PC-3 (cell line): ENCODE results near the gene SV2C. TPM values are rescaled to one million over a fixed set of nuclear protein-coding genes. Genes with fewer than 3 reads are reported as not detected.
A peak's percentile ranks its signal among the peaks of the same experiment; 100 is the strongest.

Experiments used
- ATAC-seq: fragments of 200-7000 bp; cut with Tn5 transposase; 2 replicates; pipeline ENCODE4 v1.9.1; 2020; ENCODE audit warnings: mild to moderate bottlenecking, moderate library complexity
- BruUV-seq: library from RNA; stranded (reverse); fragments of 400-500 nt; replicated peaks from 2 replicates; lab custom pipeline; 2021; lab: Mats Ljungman, UMichigan
- CTCF ChIA-PET: fragments of 300-600 bp; sonication (Branson Sonifier 250); formaldehyde crosslinking; loops from one replicate; lab custom pipeline; 2022; ENCODE audit warnings: antibody characterized with exemption; lab: Charles Lee
- POLR2A ChIA-PET: fragments of 300-600 bp; sonication (Branson Sonifier 250); formaldehyde crosslinking; loops from one replicate; lab custom pipeline; 2022; ENCODE audit warnings: antibody characterized with exemption; ENCODE audit not compliant: unreplicated experiment; lab: Charles Lee
- DNase-seq: peaks from one replicate; pipeline ENCODE4 v3.0.0-alpha.2; 2015
- H2AFZ ChIP-seq: fragments of 300-600 bp; sonication (generic); 2 replicates; pipeline ENCODE4 v1.6.0; 2016; ENCODE audit warnings: antibody characterized with exemption, low read length
- H3F3A ChIP-seq: fragments of 300-600 bp; sonication (generic); one replicate; pipeline ENCODE4 v1.6.0; 2017; ENCODE audit warnings: antibody characterized with exemption, low read length, control low read depth, mild to moderate bottlenecking; ENCODE audit not compliant: unreplicated experiment
- H3K27ac ChIP-seq: fragments of 300-600 bp; sonication (generic); 2 replicates; pipeline ENCODE4 v1.5.1; 2016; ENCODE audit warnings: mild to moderate bottlenecking, low read length
- H3K27me3 ChIP-seq: fragments of 300-600 bp; sonication (generic); 2 replicates; pipeline ENCODE4 v1.6.1; 2016; ENCODE audit warnings: low read length, mixed read lengths
- H3K36me3 ChIP-seq: fragments of 300-600 bp; sonication (generic); 2 replicates; pipeline ENCODE4 v1.6.1; 2016; ENCODE audit warnings: low read depth, mixed run types, low read length, mixed read lengths
- H3K4me1 ChIP-seq: fragments of 300-600 bp; sonication (generic); 2 replicates; pipeline ENCODE4 v1.5.1; 2016; ENCODE audit warnings: low read length; ENCODE audit not compliant: insufficient read depth
- H3K4me2 ChIP-seq: fragments of 300-600 bp; sonication (generic); 2 replicates; pipeline ENCODE4 v1.6.0; 2016; ENCODE audit warnings: low read length
- H3K4me3 ChIP-seq: fragments of 300-600 bp; sonication (generic); 2 replicates; pipeline ENCODE4 v1.5.1; 2016; ENCODE audit warnings: mild to moderate bottlenecking, low read length, mixed read lengths
- H3K79me2 ChIP-seq: fragments of 300-600 bp; sonication (generic); 2 replicates; pipeline ENCODE4 v1.6.1; 2017; ENCODE audit warnings: low read length, mixed read lengths
- H3K9ac ChIP-seq: fragments of 300-600 bp; sonication (generic); 2 replicates; pipeline ENCODE4 v1.6.0; 2016; ENCODE audit warnings: mild to moderate bottlenecking, low read length
- H3K9me2 ChIP-seq: fragments of 300-600 bp; sonication (generic); replicated peaks from 2 replicates; pipeline ENCODE4 v1.6.1; 2016; ENCODE audit warnings: mixed run types, low read length, mixed read lengths
- H3K9me3 ChIP-seq: fragments of 300-600 bp; sonication (generic); 2 replicates; pipeline ENCODE4 v1.6.1; 2016; ENCODE audit warnings: low read length, mixed read lengths
- H4K20me1 ChIP-seq: fragments of 300-600 bp; sonication (generic); 2 replicates; pipeline ENCODE4 v1.6.1; 2016; ENCODE audit warnings: low read length, mixed read lengths
- CTCF ChIP-seq: fragments of 300-600 bp; sonication (generic); conservative IDR thresholded peaks from 2 replicates; pipeline ENCODE4 v1.5.1; 2017; ENCODE audit warnings: antibody characterized with exemption, low read depth, mild to moderate bottlenecking, low read length
- EZH2 ChIP-seq: fragments of 300-600 bp; sonication (generic); IDR thresholded peaks from one replicate; pipeline ENCODE4 v1.6.1; 2017; ENCODE audit warnings: antibody characterized with exemption, mild to moderate bottlenecking, low read length; ENCODE audit not compliant: unreplicated experiment
- EZH2phosphoT487 ChIP-seq: fragments of 300-600 bp; sonication (generic); IDR thresholded peaks from 2 replicates; pipeline ENCODE4 v1.6.1; 2018; ENCODE audit warnings: mild to moderate bottlenecking, antibody characterized with exemption, low read length, borderline replicate concordance
- intact Hi-C: fragments of 100-400 bp; cut with micrococcal nuclease; formaldehyde crosslinking; loops from 2 replicates; pipeline ENCODE4 v1.9.0; 2023
- total RNA-seq: library from RNA; depleted of rRNA; stranded (reverse); fragments of >200 nt; gene quantifications from 2 replicates; pipeline ENCODE4 v1.2.3, GENCODE V29; 2014

SV2C gene
- total RNA-seq, 1 experiment from 2014 or later: not detected

DNA sequence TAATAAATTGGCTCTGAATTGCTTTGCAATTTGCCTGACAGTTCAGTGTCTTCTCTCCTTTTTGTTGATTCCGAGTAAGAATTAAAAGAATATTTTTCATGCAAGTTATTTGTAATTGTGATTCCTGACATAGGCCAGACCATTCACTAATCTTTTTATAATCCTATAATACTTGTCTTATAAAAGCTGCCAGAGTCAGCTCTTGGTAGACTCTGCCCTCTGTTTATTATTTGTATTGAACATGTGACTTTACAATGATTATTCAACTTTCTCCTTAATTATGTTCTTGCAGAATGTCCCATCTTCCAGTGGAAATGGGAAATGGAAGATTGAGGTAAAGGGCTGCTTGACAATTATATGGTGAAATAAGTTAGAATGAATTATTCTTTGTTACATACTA, 121.0 kb downstream of the SV2C start:
- Histone ChIP-seq H3K9ac (no peak overlapping the region), H3K4me2 (no peak overlapping the region), H3K4me1 (no peaks in the 10 kb centered on the region), H3K79me2 (no peaks in the 10 kb centered on the region), H3K9me2 (no peaks in the 10 kb centered on the region), H3F3A (no peaks in the 10 kb centered on the region), H3K27ac (no peak overlapping the region), H3K36me3 (no peaks in the 10 kb centered on the region), H3K9me3 (no peaks in the 10 kb centered on the region), H3K4me3 (no peak overlapping the region), H3K27me3 (peaks cover 7% of the 10 kb centered on the region), H4K20me1 (no peaks in the 10 kb centered on the region), H2AFZ (no peak overlapping the region)
- POLR2A ChIA-PET: no interaction called here
- BruUV-seq: no TSS peak
- no peak for TF ChIP-seq EZH2phosphoT487
- no peak for TF ChIP-seq CTCF
- no peak for TF ChIP-seq EZH2
- DNase-seq: no peak
- no peak for ATAC-seq
- CTCF ChIA-PET: no interaction called here
- intact Hi-C loops: no loop called here

- DNase-seq: peak; percentile 45
These were observed 121.5 kb downstream of the SV2C start for GRCh38 chr5:76204713-76205112.

More at GRCh38 chr5:76204713-76205112, 121.5 kb downstream of the SV2C start:
- no peak for ATAC-seq
- intact Hi-C loops: no loop called here
- ChIA-PET POLR2A (no interaction called here), CTCF (no interaction called here)
- H3K27me3 ChIP-seq: peaks cover 7% of the 10 kb centered on the region
- no TSS peak for BruUV-seq
- TF ChIP-seq EZH2phosphoT487 (no peak), CTCF (no peak), EZH2 (no peak)
- no peaks in the 10 kb centered on the region for H3K36me3 ChIP-seq
- H3K27ac ChIP-seq: no peak overlapping the region
- no peak overlapping the region for H2AFZ ChIP-seq
- H3K9me2 ChIP-seq: no peaks in the 10 kb centered on the region
- no peak overlapping the region for H3K4me3 ChIP-seq
- no peaks in the 10 kb centered on the region for H3F3A ChIP-seq
- no peaks in the 10 kb centered on the region for H4K20me1 ChIP-seq
- H3K4me1 ChIP-seq: no peaks in the 10 kb centered on the region
- no peaks in the 10 kb centered on the region for H3K79me2 ChIP-seq
- no peak overlapping the region for H3K9ac ChIP-seq
- H3K4me2 ChIP-seq: no peak overlapping the region
- H3K9me3 ChIP-seq: no peaks in the 10 kb centered on the region
